Amniotic epithelial cell (primary cell): Measurements from ENCODE around the gene WWOX.

Experiments
- DNase-seq: peaks from one replicate; pipeline ENCODE4 v3.0.0-alpha.2; 2010; ENCODE audit warnings: low read depth

The WWOX gene

DNA sequence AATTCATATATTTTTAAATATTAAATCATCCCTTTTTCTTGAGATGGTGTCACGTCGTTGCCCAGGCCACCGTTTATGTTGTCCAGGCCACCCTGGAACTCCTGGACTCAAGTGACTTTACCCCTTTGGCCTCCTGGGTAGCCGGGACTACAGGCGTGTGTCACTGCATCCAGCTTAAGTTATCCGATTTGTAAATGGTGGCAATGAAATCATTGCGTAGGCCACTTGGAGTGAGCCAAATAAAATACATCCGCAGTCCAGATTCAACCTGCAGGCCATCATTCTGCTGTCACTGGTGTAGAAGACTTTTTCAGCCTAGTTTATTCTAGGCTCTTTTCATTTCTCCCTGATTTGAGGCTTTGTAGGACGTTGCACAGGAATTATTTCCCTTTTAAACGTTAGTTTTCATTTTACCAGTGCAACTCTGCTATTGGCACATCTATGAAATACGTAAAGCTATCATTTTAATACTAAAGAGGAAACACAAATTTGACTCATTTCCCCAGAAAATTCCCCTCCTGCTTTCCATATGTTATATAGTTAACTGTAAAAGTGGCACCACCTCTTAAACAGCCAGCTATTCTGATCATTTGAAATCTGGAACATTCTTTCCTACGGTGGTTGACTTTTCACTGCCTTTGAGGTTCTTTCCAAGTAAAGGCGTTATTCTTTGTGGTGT, 1051.3 kb downstream of the WWOX start:
- no peak for DNase-seq

DNA sequence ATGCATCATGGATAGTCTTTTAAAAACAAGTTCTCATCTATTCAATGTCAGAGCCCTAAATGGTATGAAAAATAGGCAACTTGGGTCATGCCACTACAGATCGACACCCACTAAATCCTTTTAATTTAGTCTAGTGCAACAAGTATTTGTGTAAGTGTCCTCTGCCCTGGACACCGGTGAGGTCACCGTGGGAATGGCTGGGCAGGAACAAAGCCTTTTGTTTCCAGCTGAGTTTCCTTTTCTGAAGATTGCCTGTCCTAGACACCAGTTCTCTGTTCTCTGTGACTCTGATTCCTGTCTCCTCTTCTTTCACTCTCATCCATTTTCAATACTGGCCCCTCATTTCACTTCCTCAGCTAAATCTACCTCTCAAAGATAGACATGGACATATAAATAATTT, 1054.6 kb downstream of the WWOX start:
- no peak for DNase-seq

DNA sequence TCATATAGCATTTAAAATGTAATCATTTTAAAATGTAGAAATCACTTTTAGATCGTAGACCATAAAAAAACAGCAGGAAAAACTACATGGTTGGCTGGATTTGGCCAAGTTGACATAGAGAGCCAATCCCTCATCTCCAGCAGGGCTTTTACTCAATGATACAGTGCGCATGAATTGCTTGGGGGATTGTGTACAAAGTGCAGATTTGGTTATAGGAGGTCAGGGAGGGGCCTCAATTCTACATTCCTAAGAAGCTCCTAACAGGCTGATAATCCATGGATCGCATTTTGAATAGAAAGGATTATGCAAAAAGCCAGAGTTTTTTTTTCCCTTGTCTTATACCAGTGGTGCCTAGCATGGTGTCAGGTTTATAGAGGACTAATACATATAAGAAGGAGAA, 1056.0 kb downstream of the WWOX start:
- DNase-seq, result no peak

DNA sequence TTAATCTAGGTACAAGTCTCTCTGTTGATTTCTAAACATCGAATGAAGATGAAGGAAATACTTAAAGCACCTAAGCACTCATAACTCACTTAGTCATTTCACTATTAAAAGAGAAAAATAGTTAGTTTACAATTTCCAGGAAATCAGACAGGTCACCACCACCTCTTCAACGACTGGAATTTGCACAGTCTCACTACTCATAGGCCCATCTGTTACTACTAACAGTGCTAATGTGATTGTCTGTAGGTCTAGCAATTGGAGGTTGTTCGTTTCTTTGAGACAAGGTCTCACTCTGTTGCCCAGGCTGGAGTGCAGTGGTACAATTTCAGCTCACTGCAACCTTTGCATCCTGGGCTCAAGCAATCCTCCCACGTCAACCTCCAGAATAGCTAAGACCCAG, 1056.5 kb downstream of the WWOX start:
- no peak for DNase-seq

DNA sequence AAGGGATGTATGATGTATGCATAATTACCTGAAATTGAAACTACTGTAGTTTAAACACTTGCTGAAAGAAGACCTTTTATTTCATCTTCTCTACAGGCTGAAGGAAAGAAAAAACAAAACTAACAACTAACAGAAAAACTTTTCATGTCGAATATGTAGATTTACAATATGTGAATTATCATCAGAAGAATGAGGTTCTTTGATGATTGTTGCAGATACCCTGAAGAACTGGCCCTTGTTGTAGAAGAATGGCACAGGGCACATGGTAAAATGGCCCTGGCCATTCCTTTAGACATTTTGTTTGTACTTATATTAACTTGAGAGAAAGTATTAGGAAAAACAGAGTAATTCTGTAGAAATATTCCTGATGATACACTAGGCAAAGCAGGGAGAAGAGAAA, 1057.3 kb downstream of the WWOX start:
- DNase-seq, result no peak

DNA sequence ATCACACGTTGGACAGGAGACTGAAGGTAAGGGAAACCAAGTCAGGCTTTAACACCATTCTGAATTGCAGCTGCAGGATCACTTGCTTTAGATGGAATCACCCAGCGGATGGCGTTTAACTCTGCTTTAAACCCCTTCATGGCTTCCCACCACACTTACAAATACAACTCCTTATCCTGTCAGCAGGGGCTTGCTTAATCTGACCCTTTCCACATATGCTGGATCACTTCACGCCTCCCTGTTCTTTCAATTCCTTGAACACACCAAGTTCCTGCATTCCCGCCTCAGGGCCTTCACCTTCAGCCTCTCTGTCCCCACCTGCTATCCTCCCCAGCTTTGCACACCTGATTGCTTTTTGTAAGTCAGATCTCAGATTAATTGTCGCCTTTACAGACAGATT, 1058.9 kb downstream of the WWOX start:
- DNase-seq, result no peak

DNA sequence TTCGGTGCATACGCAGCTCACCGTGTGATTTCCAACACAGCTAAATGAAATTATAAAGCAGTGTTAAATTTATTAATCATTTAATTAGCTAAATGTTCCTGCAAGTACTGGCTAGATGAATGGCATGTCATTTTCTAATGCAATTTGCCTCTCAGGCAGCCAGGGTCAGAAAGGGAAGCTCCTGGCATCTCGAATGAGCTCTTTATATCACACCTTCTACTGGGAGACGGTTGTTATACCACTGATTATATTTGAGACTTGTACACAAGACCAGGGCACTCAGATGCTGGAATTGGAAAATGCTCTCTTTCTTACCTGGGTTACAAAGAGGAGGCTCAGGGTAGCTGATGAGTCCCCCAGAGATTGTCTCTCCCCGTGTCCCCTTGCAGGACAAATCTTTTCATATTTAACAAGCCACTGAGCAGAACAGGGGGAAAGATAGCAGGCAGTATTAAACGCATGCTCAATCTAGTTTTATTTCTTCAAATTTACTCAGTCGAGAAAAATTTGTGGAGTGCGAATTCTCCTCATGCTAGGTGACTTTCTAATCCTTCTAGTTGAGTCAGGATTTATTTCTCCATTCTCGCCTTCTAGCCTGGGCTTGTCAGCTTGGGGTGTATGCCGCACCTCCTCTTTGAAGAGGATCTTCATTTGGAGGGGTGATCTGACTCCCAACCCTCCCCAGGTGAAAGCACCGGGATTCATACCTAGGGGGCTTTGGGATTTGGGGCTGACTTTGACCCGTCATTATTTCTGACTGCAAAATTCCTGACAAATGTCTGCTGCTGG, 1060.0 kb downstream of the WWOX start:
- no peak for DNase-seq

DNA sequence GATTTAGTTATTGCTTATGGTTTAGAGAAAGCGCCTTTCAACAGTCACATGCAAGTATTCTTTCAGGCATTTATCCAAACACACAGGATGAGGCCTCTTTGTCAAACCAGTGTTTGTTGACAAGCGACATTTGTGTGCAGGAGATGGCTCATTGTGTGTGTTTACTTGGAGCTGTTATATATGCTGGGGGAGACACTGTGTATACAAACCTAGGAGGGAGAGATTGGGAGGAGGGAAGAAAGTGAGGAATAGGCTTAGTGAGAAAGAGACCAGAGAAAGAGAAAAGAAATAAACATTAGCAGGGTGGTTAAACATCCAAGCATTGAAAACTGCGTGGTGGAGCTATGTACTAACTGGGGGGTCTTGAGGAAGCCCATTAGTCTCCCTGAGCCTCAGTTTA, 1063.5 kb downstream of the WWOX start:
- DNase-seq, result no peak

DNA sequence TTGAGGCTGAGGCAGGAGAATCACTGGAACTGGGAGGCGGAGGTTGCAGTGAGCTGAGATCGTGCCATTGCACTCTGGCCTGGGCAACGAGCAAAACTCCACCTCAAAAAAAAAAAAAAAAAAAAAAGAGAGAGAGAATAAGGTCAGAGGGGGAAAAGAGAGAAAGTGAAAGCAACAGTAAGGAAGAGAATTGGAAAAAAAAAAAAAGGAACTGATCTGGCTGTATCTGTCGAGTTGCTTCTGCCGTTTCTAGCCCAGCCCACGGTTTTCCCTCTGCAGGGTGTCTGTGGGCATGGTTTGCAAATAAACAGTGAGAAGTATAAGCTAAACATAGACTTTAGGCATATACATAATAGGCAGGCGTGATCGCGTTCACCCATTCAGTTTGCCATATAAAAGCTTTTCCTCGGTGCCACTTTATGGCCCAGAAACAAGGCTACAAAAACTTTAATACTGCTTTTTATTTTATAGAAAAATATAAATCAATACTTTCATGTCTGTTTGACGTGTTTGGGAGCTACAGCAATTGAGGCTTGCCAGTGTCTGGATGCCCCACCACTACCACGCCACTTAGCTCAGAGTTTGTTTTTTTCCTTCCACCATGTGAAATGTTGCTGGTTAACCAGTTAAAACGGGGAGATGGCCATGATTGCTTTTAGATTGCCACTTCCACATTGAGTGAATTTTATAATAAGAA, 1064.4 kb downstream of the WWOX start:
- DNase-seq, result no peak

DNA sequence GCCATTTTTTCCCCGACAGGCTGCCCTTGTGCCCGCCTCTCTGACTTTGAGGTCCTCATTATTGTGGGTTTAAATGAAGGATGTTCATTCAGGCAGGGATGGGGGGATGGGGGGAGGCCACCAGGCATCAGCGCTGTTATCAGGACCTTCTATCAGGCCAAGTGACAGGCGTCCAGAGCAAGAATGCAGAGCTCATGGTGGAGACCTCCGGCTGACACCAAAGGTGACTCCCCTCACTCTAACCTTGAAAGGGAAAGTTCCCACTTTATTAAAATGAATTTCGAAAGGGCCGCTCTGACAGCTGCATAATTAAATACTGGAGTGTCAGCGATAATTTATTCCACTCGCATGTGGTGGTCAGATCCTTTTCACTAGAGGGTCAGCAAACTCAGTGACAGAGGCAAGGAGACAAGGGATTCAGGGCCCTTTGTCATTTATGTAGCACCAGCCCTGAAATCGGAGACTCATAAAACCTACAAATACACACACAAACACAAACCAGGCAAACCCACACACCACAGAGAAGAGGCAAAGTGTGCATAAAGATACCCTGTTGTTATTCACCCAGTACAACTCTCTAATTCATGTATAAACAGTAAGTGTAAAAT, 1065.0 kb downstream of the WWOX start:
- no peak for DNase-seq

DNA sequence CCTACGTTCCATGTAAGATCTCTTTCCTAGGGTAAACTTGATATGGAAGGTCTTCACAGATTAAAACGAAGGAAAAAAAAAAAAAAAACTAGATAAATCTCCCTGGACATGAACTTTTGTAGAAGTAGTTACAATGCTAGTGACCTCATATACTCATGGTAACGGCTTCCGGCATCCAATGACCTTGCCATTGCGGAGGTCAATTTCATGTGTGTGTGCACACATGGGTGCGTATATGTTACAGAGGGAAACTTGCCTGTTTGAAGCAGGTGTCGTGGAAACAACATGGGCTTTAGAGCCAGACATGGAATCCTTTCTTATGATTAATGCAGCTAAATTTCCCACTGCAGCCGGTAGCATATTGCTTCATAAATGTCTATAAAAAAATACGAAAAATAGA, 1065.6 kb downstream of the WWOX start:
- no peak for DNase-seq

DNA sequence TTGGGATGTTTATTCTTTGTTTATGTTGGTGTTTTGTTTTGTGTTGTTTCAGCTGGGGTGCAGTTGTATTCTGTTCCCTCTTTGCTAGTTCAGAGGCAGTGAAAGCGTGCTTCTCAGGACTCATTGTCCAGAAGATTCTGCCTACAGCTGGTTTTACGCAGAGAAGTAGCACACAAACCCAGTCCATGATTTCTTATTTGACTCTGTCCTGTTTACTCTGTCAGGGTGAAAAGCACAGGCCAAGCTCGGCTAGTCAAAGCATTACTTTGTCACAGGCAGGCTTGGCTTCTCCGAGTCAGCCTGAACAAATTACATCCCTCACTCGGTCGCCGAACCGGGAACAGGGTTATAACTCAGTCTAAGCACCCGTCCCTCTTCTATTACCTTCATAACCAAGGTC, 1066.1 kb downstream of the WWOX start:
- no peak for DNase-seq

DNA sequence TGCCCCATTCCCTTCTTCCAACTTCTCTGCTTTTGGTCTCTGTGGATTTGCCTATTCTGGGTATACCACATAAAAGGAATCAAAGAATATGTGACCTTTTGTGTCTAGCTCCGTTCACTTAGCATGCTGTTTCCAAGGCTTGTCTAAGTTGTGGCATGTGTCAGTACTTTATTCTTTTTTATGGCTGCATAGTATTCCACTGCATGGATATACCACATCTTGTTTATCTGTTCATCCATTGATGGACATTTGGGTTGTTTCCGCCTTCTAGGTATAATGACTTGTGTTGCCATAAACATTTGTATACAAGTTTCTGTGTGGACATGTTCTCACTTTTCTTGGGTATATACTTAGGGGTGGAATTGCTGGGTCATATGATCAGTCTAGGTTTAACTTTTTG, 1068.4 kb downstream of the WWOX start:
- DNase-seq, result no peak

DNA sequence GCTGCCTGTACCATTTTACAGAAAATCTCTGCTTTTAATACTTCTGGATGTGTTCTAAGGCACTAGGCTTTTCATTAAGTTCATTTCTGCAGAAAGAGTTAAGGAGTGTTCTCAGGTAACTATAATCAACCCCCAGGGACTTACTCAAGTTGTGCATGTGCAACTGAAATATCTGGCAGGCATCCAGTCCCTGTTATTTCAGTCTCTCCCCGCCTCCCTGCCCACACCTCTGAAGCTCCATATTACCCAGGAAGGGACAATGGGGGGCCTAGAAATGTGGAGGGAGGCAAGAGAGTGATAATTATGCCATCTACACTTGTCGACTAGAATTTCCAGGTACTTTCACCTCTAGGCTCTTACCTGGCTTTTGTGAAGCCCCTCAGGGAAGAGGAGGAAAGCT, 1068.9 kb downstream of the WWOX start:
- no peak for DNase-seq

DNA sequence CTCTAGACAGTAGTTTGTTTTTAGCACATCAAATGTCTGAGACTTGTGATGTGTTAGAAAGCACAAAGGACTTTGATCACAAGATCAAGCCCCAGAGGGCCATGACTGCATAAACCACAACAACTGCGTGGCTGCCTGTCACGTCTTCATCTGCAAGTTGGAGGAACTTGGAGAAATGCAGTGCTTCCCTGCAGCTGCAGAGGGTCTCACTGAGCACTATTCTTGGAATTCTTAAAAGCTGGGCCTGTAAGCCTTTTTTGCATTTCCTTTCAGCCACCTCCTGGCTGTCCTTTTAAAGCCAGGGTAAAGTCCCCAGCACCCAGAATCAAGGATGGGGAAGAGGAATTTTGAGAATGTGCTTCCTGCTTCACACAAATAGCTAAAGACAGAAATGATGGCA, 1069.8 kb downstream of the WWOX start:
- no peak for DNase-seq

DNA sequence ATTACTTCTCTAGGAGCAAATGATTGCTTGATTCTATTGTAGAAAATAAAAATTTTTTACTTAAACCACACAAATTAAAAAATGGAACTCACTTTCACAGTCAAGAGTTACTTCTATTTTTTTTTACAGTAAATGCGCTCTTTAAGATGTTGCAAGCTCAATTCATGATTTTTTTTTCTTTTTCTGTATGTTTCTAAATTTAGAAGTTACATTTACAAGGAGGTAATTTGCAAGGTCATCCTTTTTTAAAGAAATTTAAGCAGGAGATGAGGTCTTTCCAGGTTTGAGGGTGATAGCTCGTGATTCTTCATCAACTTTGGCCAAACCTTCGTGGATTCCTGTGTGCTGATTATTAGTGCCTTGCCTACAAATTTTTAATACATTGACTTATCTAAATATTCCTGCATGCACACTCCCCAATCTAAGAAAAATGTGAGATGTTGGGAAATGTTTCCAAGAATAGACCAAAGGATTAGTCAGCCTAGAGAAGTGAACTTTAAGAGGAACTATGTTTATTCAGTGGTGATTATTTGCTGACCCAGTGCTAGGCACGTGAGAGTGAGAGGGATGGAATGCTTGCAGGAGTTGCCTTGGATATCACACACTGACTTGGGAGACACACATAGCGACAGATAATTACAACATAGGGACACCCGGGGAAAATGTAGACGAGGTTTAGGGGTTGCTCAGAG, 1071.2 kb downstream of the WWOX start:
- no peak for DNase-seq

DNA sequence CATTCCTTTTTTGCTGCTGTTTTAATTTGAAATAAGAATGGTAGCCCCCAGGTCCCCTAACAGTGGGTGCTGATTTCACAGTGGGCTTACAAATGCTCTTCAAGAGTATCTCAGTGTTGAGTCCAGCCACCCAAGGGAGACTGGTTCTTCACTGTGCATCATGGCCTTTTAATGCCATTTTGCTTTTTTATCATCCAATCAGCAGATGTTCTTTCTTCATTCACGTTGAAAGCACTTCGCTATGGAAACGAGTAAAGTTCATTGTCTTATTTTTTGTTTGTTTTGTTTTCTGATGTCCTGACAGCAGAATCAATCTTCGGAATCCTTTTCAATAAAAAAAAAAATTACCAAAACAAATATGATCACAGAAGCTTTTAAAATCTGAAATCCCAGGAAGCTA, 1072.0 kb downstream of the WWOX start:
- DNase-seq, result no peak

DNA sequence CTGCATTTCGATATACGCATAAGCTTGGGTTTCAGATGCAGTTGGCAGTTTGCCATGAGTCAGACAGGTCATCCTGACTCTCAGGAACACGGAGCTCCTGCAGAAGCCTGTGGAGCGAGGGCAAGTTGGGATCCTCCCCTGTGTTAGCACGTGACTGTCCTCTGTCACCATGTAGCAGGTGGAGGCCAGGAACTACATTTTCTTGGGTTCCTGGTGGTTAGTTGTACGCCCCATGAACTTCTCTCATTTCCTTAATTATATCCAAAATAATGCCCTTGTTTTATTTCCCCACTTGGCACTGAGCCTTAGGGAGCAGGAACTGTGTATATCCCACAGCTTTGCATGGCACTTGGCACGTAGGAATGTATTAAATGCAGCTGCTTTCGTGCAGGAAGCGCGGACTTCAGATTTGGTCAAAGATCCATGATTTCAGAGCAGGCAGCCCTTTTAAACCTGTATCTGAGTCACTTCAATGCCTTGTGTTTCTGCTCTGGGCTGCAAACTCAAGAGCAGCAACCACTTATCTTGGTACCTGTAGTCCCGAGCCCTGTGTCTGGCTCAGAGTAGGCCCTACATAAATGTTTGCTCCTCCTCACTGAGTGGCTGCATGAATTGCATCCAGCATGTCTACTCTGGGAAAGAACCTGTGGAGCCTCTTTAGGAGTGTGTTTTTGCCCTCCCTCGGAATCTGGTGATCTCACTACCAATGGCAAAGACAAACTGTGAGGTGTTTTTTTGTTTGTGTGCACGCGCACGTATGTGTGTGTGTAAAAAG, 1072.7 kb downstream of the WWOX start:
- no peak for DNase-seq

DNA sequence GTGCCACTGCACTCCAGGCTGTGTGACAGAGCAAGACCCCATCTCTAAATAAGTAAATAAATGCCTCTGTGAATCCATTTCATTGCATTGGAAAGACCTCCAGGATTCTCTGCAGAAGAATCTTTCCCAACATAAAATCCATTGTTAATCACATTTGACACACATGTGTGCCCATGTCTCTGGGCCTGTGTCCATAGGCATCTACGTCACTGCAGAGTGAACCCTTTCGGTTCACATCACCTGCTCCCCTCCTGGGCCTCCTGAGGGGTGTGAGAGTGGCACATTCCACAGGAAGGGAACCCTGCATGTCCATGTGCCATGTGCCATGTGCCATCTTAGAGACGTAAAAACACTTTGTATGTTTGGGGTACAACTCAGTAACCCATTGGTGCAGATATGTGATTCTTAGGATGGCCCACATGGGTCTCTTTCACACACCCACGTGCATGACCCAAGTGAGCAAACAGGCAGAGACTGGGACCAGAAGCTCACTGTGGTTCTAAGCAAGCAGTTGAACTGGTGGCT, 1073.6 kb downstream of the WWOX start:
- no peak for DNase-seq

DNA sequence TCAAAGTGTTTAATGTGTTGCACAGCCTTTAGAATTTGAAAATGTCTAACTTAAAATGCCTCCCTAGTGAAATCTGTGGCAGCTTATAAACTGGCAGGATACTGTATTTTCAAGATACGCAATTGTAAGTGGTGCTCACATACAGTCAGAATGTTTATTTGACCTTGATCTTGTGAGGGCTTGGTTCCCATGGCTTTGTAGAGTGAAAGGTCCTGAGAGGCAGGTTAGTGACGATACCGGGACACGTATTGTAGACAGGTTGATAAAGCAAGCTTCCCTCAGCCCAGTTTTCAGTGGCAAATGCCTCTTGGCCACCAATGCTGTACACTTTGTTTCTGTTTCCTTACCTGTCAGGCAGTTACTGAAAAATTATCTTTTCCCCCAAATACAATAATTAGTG, 1074.5 kb downstream of the WWOX start:
- no peak for DNase-seq
